Nephron (organoid): Measurements from ENCODE around the gene DDX23.

Experiments
- H3K27ac Mint-ChIP-seq, 3 experiments: 2 replicates each; pipeline ENCODE4 v1.8.0; 2020; ENCODE audit warnings: mixed read lengths in 3 of 3, mild to moderate bottlenecking in 2 of 3, moderate library complexity in 1 of 3
- H3K27me3 Mint-ChIP-seq: 2 replicates; pipeline ENCODE4 v1.8.0; 2021; ENCODE audit warnings: low read depth, mild to moderate bottlenecking, moderate library complexity, mixed read lengths
- H3K36me3 Mint-ChIP-seq: 2 replicates; pipeline ENCODE4 v1.8.0; 2020; ENCODE audit warnings: low read depth, mixed read lengths
- H3K4me1 Mint-ChIP-seq: 2 replicates; pipeline ENCODE4 v1.8.0; 2020; ENCODE audit warnings: mixed read lengths
- H3K4me3 Mint-ChIP-seq, 3 experiments: 2 replicates each; pipeline ENCODE4 v1.8.0; 2020; ENCODE audit warnings: mild to moderate bottlenecking in 3 of 3, mixed read lengths in 3 of 3, moderate library complexity in 2 of 3
- H3K9me3 Mint-ChIP-seq: 2 replicates; pipeline ENCODE4 v1.8.0; 2020; ENCODE audit warnings: mixed read lengths
- CTCF ChIP-seq, 3 experiments: fragments of 200-600 bp; sonication (generic); IDR thresholded peaks; one replicate each; pipeline ENCODE4 v1.5.0; 2021; ENCODE audit warnings: antibody characterized with exemption in 3 of 3; ENCODE audit not compliant: unreplicated experiment in 3 of 3

The DDX23 gene

GRCh38 chr12:48868451-48868850, 16.5 kb upstream of the DDX23 start:
- Mint-ChIP-seq H3K4me1 (peaks cover 44% of the 10 kb centered on the region), H3K27ac (peak overlapping the region in 2 of 3 experiments; percentile 3 to 14), H3K27me3 (peaks cover 24% of the 10 kb centered on the region), H3K4me3 (peak overlapping the region in 1 of 3 experiments; percentile 44), H3K9me3 (no peaks in the 10 kb centered on the region), H3K36me3 (no peaks in the 10 kb centered on the region)
- no peak for TF ChIP-seq CTCF (IDR thresholded peaks at IDR 0.05; ENCODE audit: unreplicated experiment in 3 of 3)

GRCh38 chr12:48866052-48866711, 14.2 kb upstream of the DDX23 start:
- Mint-ChIP-seq H3K4me1 (peaks cover 48% of the 10 kb centered on the region), H3K27me3 (peaks cover 34% of the 10 kb centered on the region), H3K9me3 (no peaks in the 10 kb centered on the region), H3K27ac (peak overlapping the region; percentile 50 to 80 (median 55)), H3K36me3 (peaks cover 8% of the 10 kb centered on the region), H3K4me3 (peak overlapping the region; percentile 90 to 93 (median 92))
- TF ChIP-seq CTCF (IDR thresholded peaks at IDR 0.05; ENCODE audit: unreplicated experiment in 3 of 3) = no peak

GRCh38 chr12:48865281-48866051, 13.5 kb upstream of the DDX23 start, which contains the start of gene RND1:
TSS of gene RND1 (minus strand) at chr12:48865870. CDS start at chr12:48865767, 103 bp downstream.
- Mint-ChIP-seq H3K27me3 (peaks cover 34% of the 10 kb centered on the region), H3K9me3 (no peaks in the 10 kb centered on the region), H3K4me1 (peaks cover 48% of the 10 kb centered on the region), H3K4me3 (peak within 1 kb of the TSS; percentile 90 to 93 (median 92)), H3K27ac (peak within 1 kb of the TSS; percentile 50 to 80 (median 55)), H3K36me3 (peaks cover 13% of the 10 kb centered on the region)
- TF ChIP-seq CTCF (IDR thresholded peaks at IDR 0.05; ENCODE audit: unreplicated experiment in 3 of 3) = peak in 2 of 3 experiments; percentile 9 to 20

GRCh38 chr12:48863291-48863690, 11.3 kb upstream of the DDX23 start:
- no peak for TF ChIP-seq CTCF (IDR thresholded peaks at IDR 0.05; ENCODE audit: unreplicated experiment in 3 of 3)
- peak overlapping the region in 2 of 3 experiments; percentile 11 to 77 for H3K27ac Mint-ChIP-seq
- H3K36me3 Mint-ChIP-seq = peaks cover 13% of the 10 kb centered on the region
- peak overlapping the region; percentile 90 to 93 (median 92) for H3K4me3 Mint-ChIP-seq
- H3K27me3 Mint-ChIP-seq = peaks cover 30% of the 10 kb centered on the region
- no peaks in the 10 kb centered on the region for H3K9me3 Mint-ChIP-seq
- peaks cover 38% of the 10 kb centered on the region for H3K4me1 Mint-ChIP-seq

GRCh38 chr12:48862760-48863159, 10.8 kb upstream of the DDX23 start:
- H3K36me3 Mint-ChIP-seq = peaks cover 13% of the 10 kb centered on the region
- H3K4me1 Mint-ChIP-seq = peaks cover 37% of the 10 kb centered on the region
- no peaks in the 10 kb centered on the region for H3K9me3 Mint-ChIP-seq
- H3K27me3 Mint-ChIP-seq = peaks cover 31% of the 10 kb centered on the region
- H3K27ac Mint-ChIP-seq = peak overlapping the region in 1 of 3 experiments; percentile 77
- TF ChIP-seq CTCF (IDR thresholded peaks at IDR 0.05; ENCODE audit: unreplicated experiment in 3 of 3) = no peak
- peak overlapping the region; percentile 37 to 66 (median 53) for H3K4me3 Mint-ChIP-seq
